ENCODE data around the gene TMEM131.

Gene TMEM131

DNA sequence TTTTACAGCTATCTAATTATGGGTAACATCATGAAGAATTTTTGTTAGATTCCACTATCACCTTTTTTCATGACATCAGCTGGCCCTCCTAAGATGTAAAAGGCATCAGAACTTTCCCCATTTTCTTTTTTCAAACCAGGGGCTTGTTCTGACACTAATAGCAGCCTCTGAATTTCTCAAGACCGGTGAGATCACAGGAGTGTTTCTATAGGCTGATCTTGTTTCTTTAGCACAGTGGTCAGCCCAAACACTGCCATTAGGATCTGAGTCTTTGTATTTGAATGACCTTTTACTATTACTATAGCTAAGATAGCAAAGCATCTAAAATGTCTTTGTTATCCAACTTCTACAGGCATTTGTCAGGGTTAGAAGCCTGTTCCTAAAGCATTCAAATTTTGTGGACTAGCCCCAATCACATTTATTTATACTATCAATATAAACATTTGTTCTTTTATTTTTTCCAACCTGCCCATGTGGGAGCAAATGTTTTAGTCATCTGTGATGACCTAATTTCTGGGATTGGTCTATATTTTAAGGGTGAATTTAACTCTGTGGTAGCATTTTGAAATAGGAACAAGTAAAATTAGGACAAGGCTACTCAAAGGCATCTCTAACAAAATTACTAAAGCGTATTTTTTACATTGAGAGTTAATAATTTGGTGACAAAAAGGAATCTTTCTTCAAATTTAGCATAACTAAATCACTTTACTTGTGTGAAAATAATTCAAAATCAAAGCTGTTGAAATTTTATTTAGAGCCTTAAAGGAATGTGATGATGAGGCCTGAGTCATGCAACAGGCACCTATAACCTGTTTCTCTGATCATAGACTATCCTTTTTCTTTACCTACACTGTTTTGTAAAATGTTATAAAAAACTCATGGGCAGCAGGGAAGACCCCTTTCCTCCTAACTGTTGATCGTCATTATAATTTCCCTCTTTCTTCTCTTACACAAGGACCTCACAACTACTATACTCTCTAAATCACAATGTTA lies 243.1 kb downstream of the TMEM131 start:
- DNase-seq, result no peak

DNA sequence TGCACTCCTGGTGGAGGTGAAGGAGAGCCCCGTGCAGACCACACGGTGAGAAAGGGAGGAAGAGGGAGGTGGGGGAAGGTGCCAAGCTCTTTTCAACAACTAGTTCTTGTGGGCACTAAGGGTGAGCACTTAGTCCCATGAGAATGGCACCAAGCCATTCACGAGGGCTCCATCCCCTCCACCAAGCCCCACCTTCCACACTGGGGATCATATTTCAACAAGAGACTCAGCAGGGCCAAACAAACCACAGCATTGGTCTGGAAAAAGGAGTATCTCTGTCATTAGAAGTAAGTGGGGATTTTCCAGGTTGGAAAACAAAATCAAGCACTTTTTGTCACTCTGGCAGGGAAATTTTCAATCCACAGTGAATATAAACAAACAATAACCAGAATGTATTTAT lies 244.0 kb downstream of the TMEM131 start:
- no peak for DNase-seq

- DNase-seq, result no peak
These were observed 245.7 kb downstream of the TMEM131 start for GRCh38 chr2:97750017-97750416.

- DNase-seq, result no peak
These were observed 246.2 kb downstream of the TMEM131 start for GRCh38 chr2:97749581-97749980.

DNA sequence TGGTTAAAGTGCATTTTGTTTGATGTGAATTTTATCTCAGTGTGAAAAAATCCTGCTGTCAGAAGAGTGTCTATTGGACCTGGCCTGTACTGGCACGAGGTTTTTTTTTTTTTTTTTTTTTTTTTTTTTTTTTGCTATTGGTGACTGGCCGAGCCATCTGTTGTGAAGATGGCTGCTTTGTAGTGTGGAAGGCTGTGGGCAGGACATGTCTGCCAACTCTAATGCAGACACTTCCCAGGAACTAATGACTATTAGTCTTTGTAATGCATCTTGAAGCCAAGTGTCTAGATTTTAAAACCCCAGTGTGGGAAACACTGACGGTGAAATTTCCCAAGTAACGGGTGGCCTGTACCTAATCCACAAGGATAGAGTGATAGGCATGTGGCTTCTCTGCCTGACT lies 248.0 kb downstream of the TMEM131 start:
- DNase-seq, result no peak

GRCh38 chr2:97747285-97747684 lies 248.5 kb downstream of the TMEM131 start:
- no peak for DNase-seq

DNA sequence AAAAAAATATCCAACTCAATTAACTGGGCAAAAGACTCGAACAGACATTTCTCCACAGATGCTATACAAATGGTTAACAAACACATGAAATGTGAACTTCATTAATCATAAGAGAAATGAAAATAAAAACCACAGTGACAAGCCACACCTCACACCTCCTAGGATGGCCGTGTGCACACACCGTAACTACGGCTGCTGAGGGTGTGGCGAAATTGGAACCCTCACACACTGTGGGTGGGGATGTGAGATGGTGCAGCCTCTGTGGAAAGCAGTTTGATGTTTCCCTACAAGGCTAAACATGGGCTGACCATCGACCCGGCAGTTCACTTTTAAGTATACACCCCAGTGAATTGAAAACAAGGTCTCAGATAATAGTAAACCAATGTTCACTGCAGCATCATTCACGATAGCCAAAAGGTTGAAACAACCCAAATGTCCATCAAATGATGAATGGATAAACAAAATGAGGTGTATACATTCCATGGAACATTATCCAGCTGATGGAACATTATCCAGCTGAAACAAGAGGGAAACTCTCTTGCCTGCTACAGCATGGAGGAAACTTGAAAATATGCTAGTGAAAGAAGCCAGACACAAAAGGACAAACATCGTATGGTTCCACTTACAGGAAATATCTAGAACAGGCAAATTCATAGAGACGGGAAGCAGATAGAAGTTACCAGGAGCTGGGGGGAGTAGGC lies 250.1 kb downstream of the TMEM131 start:
- no peak for DNase-seq

DNA sequence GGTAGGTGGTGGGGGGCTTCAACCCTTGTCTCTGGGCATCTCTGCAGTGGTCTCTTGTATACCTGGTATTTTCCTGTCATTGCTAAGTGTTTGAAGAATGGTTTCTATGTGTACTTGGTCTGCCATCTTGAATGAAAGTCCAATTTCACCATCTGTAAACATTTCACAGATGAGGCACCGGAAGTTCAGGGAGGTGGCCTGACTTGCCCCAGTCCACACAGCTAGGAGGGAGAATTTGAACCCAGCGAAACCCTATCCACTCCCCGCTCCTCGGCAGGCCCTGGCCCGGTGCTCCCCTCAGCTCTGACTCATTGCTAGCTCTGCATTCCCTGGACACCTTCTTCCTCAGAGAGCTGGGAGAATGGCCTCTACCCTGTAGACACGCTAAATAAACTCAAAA lies 251.8 kb downstream of the TMEM131 start:
- no peak for DNase-seq

DNA sequence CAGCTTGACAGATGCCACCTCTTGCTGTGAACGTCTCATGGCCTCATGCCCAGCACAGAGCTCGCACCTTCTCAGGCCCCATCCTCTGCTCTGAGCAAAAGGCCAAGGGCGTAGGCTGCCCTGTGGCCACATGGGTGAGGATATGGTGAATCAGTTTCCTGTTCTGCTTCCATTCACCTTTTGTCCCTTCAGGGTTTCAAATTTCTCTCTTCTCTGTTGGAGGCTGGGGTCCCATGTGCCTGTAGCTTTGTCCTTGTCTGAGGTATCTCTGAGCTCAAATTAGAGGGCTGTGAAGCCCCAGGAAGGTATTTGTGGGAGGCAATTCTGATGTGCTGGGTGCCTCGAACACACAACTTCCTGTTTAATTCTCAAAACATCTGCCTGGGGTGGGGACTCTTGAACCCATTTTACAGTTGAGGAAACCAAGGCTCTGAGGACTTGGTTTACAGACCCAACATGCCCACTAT lies 253.3 kb downstream of the TMEM131 start:
- DNase-seq, result no peak

- DNase-seq, result no peak
These were observed 254.1 kb downstream of the TMEM131 start for GRCh38 chr2:97741686-97742085.

GRCh38 chr2:97741251-97741650 lies 254.5 kb downstream of the TMEM131 start:
- DNase-seq, result no peak

DNA sequence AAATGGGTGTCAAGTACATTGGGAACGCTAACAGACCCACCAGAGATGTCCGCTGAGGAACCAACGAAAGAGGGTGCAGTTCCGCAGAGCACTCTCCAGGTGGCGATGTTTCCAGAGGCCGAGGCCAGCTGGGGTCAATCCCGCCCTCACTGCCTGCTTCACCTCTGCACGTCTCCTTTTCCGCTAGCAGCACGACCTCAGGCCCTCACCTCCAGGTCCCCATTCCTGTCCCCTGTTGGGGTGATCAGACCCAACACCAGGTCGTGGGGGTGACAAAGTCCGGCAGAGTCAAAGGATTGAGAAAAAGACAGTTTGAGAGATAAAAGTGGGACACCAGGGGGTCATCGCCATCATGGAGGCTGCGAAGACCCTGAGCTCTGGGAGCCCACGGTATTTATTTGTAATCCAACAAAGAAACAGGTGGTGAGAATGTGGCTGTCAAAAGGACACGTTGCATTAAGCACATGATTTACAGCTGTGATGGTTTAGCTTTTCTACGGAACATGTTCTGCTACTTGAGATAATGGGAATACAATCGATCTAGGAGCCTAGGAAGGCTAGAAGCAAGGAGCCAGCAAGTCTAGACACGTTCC lies 255.1 kb downstream of the TMEM131 start:
- peak; percentile 8 for DNase-seq

- no peak for DNase-seq
These were observed 255.9 kb downstream of the TMEM131 start for GRCh38 chr2:97739893-97740245.

GRCh38 chr2:97739020-97739892 lies 256.5 kb downstream of the TMEM131 start:
- DNase-seq, result no peak

DNA sequence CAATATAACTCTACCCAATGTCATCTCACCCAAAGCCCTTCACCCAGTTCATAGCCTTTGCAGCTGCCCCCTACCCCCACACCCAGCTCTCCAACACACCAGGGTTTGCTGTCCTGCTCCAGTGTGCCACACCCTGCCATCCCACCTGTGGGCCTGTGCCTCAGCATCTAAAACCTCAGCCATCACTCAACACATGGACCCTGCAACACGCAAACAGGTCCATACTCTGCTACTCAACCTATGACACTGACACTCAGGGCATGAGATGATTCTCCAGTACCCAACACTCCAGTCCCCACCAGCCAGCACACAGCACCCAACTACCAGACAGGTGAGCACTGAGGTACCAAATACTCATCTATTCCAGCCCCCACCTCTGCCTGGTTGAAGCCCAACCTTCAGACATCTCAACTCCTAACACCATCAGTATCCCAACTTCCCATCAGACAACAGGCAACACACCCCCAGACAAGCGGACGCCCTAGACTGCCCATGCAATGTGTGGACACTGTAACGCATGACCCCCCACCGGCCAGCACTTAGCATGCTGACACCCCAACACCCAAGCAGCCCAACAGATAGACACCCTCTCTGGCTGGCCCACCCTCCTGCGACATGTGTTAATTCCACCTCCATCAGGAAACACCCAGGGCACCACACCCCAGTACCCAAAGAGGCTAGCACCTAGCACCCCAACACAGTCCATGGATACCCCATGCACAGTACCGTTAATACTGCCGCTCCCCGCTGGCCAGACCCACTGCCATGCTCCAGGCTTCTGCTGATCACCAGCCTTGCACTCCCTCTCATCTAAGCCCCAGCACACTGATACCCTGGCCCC lies 257.3 kb downstream of the TMEM131 start:
- DNase-seq, result no peak

GRCh38 chr2:97737421-97738178 lies 258.1 kb downstream of the TMEM131 start:
- DNase-seq, result no peak

- DNase-seq, result no peak
These were observed 259.0 kb downstream of the TMEM131 start for GRCh38 chr2:97736608-97737330.

DNA sequence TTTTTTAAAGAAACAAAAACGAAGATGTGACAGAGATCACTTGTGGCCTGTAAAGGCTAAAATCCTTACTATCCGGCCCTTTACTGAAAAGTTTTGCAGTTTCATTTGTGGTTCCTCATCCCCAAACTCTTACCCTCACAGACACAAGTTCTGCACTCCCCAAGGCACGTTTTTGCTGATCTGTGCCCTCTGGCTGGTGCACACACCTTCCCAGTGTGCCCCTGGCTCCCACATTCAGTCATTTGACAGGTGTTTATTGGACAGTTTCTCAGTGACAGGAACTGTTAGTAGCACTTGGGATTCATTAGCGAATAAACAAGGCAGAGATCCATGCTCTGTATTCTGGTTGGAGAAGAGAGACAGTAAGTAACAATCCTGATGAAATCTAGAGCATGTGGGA lies 259.6 kb downstream of the TMEM131 start:
- no peak for DNase-seq

DNA sequence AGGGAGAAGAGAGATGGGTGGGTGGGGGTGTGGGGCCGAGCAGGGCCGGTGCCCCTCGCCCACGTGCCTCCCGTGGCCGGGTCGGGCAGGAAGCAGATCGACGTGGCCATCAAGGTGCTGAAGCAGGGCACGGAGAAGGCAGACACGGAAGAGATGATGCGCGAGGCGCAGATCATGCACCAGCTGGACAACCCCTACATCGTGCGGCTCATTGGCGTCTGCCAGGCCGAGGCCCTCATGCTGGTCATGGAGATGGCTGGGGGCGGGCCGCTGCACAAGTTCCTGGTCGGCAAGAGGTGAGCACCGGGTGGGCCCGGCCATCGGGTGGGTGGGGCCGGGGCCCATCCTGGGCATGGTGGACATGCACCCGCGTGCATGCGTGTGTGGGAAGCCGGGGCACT lies 260.6 kb downstream of the TMEM131 start:
- no peak for DNase-seq
